ENCODE measurements around the gene ELMO1.

GRCh38 chr7:37031571-37032257 is 416.9 kb downstream of the ELMO1 start:
- TF ChIP-seq POLR2A (IDR thresholded peaks at IDR 0.05) (no peak), CTCF (IDR thresholded peaks at IDR 0.05) (no peak)

All from body of pancreas (tissue), 4 donors.